NT2/D1 (cell line): ENCODE data around the gene NT5DC1.

Experiments
- DNase-seq: peaks from one replicate; pipeline ENCODE4 v3.0.0-alpha.2; 2011; ENCODE audit warnings: low read depth, low spot score
- H3K27me3 ChIP-seq: 2 replicates; pipeline ENCODE4 v1.6.0; 2011; ENCODE audit warnings: mild to moderate bottlenecking; ENCODE audit not compliant: insufficient read length, insufficient read depth
- H3K36me3 ChIP-seq: 2 replicates; pipeline ENCODE4 v1.6.1; 2011; ENCODE audit warnings: mild to moderate bottlenecking, low read length, mixed read lengths; ENCODE audit not compliant: insufficient read depth, insufficient read length
- H3K4me1 ChIP-seq: 2 replicates; pipeline ENCODE4 v1.5.1; 2011; ENCODE audit not compliant: insufficient read depth, insufficient read length
- H3K4me3 ChIP-seq: 2 replicates; pipeline ENCODE4 v1.5.1; 2011; ENCODE audit warnings: low read depth; ENCODE audit not compliant: insufficient read length
- H3K9ac ChIP-seq: 2 replicates; pipeline ENCODE4 v1.6.0; 2011; ENCODE audit warnings: low read depth; ENCODE audit not compliant: insufficient read length
- H3K9me3 ChIP-seq: 2 replicates; pipeline ENCODE4 v1.5.1; 2011; ENCODE audit warnings: mild to moderate bottlenecking, low read length; ENCODE audit not compliant: insufficient read depth
- SUZ12 ChIP-seq: IDR thresholded peaks from 2 replicates; pipeline ENCODE4 v1.6.1; 2011; ENCODE audit not compliant: insufficient read length, insufficient read depth; ENCODE audit errors: extremely low read depth
- YY1 ChIP-seq: IDR thresholded peaks from 2 replicates; pipeline ENCODE4 v1.6.1; 2011; ENCODE audit not compliant: insufficient read length, insufficient read depth
- ZNF274 ChIP-seq: IDR thresholded peaks from 2 replicates; pipeline ENCODE4 v1.6.1; 2011; ENCODE audit warnings: mild to moderate bottlenecking, low read depth, low read length

Gene NT5DC1

GRCh38 chr6:116205281-116205680, 104.6 kb downstream of the NT5DC1 start:
- H3K4me1 ChIP-seq, result no peaks in the 10 kb centered on the region
- no peaks in the 10 kb centered on the region for H3K36me3 ChIP-seq
- TF ChIP-seq SUZ12 (no peak), ZNF274 (no peak), YY1 (no peak)
- H3K4me3 ChIP-seq, result no peak overlapping the region
- no peaks in the 10 kb centered on the region for H3K9me3 ChIP-seq
- no peak overlapping the region for H3K9ac ChIP-seq
- no peaks in the 10 kb centered on the region for H3K27me3 ChIP-seq
- no peak for DNase-seq

GRCh38 chr6:116206231-116206903, 105.7 kb downstream of the NT5DC1 start:
- no peaks in the 10 kb centered on the region for H3K4me1 ChIP-seq
- H3K27me3 ChIP-seq, result no peaks in the 10 kb centered on the region
- no peak overlapping the region for H3K9ac ChIP-seq
- H3K4me3 ChIP-seq, result no peak overlapping the region
- H3K36me3 ChIP-seq, result no peaks in the 10 kb centered on the region
- no peak for TF ChIP-seq ZNF274
- no peak for TF ChIP-seq YY1
- no peak for TF ChIP-seq SUZ12
- H3K9me3 ChIP-seq, result no peaks in the 10 kb centered on the region
- DNase-seq, result no peak

GRCh38 chr6:116208056-116208785, 107.6 kb downstream of the NT5DC1 start:
- Histone ChIP-seq H3K36me3 (no peaks in the 10 kb centered on the region), H3K4me1 (no peaks in the 10 kb centered on the region), H3K9ac (no peak overlapping the region), H3K9me3 (no peaks in the 10 kb centered on the region), H3K4me3 (no peak overlapping the region), H3K27me3 (no peaks in the 10 kb centered on the region)
- DNase-seq, result no peak
- TF ChIP-seq ZNF274 (no peak), SUZ12 (no peak), YY1 (no peak)

GRCh38 chr6:116210316-116210715, 109.7 kb downstream of the NT5DC1 start:
- no peak for DNase-seq
- Histone ChIP-seq H3K9me3 (no peaks in the 10 kb centered on the region), H3K4me3 (no peak overlapping the region), H3K36me3 (no peaks in the 10 kb centered on the region), H3K4me1 (no peaks in the 10 kb centered on the region), H3K9ac (no peak overlapping the region), H3K27me3 (no peaks in the 10 kb centered on the region)
- TF ChIP-seq SUZ12, result no peak
- no peak for TF ChIP-seq ZNF274
- TF ChIP-seq YY1, result no peak

- H3K9ac ChIP-seq, result no peak overlapping the region
- H3K9me3 ChIP-seq, result no peaks in the 10 kb centered on the region
- no peak for DNase-seq
- H3K4me3 ChIP-seq, result no peak overlapping the region
- no peaks in the 10 kb centered on the region for H3K4me1 ChIP-seq
- H3K36me3 ChIP-seq, result no peaks in the 10 kb centered on the region
- H3K27me3 ChIP-seq, result no peaks in the 10 kb centered on the region
- TF ChIP-seq SUZ12 (no peak), ZNF274 (no peak), YY1 (no peak)
Measured at GRCh38 chr6:116210750-116211425, 110.2 kb downstream of the NT5DC1 start.

GRCh38 chr6:116214681-116215080, 114.0 kb downstream of the NT5DC1 start:
- TF ChIP-seq SUZ12, result no peak
- no peak for TF ChIP-seq ZNF274
- TF ChIP-seq YY1, result no peak
- no peak overlapping the region for H3K4me3 ChIP-seq
- no peaks in the 10 kb centered on the region for H3K36me3 ChIP-seq
- no peak overlapping the region for H3K9ac ChIP-seq
- H3K4me1 ChIP-seq, result no peaks in the 10 kb centered on the region
- no peak for DNase-seq
- H3K27me3 ChIP-seq, result no peaks in the 10 kb centered on the region
- no peaks in the 10 kb centered on the region for H3K9me3 ChIP-seq

- no peak for TF ChIP-seq ZNF274
- no peak for TF ChIP-seq YY1
- TF ChIP-seq SUZ12, result no peak
Measured at GRCh38 chr6:116215414-116215813, 114.8 kb downstream of the NT5DC1 start.

More at GRCh38 chr6:116215414-116215813, 114.8 kb downstream of the NT5DC1 start:
- H3K9me3 ChIP-seq, result no peaks in the 10 kb centered on the region
- H3K27me3 ChIP-seq, result no peaks in the 10 kb centered on the region
- H3K36me3 ChIP-seq, result no peaks in the 10 kb centered on the region
- H3K4me1 ChIP-seq, result no peaks in the 10 kb centered on the region
- DNase-seq, result no peak
- H3K9ac ChIP-seq, result no peak overlapping the region
- no peak overlapping the region for H3K4me3 ChIP-seq
